ENCODE measurements around the gene TUBGCP2.

The TUBGCP2 gene

DNA sequence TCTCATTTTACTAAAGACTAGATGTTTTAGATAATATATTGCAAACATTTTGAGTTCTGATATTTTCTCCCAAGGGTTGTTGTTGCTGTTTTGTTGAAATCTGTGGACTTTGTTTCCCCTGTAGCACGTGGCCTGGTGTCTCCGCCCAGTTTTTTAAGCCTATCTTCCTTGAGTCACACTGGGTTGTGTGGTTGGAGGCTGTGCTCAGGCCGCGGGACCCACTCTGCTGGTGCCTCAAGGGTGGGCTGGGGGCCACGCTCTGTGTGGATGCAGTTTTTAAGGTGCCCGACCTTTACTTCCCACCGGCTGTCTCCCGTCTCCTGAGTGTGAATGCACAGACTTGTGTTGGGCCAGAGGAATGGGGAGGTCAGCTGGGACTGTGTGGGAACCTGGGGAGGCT lies 34.3 kb upstream of the TUBGCP2 start:
- no peak for DNase-seq

DNA sequence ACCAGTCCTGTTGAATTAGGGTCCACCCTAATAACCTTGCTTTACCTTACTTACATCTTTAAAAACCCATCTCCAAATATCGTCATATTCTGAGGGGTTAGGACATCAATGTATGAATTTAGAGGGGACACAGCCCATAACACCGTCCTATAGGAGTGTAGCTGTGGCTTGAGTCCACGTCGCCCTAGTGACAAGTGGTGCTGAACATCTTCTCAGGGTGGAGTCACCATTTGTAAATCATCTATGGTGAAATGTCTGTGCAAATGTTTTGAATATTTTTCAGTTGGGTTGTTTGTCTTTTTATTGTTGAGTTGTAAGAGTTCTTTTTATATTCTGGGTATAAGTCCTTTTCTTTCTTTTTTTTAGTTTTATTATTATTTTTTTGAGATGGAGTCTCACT lies 33.3 kb upstream of the TUBGCP2 start:
- no peak for DNase-seq

DNA sequence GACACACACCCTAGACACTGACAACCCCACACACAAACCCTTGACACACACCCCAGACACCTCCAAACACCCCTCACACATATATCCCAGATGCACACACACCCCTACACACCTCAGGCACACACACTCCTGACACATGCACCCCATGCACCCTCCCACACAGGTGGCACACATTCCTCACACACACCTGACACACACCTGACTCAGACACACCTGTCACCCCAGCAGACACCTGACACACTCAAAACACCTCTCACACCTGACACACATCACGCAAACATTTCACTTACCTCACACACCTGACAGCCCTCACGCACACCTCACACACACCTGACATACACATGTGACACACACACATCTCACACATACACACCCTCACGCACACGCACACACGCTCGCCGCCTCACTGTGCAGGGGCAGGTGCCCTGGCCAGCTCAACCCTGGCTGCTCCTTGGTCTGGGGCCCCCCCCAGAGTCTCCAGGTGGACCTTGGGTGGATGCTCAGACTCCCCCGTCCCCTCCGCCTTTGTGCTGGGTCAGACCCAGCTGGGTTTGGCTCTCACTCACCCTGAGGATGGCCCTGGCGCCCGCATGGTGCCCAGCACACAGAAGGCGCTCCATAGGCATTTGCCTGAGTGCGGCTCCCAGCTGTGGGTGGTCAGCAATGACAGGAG lies 31.2 kb upstream of the TUBGCP2 start:
- no peak for DNase-seq

DNA sequence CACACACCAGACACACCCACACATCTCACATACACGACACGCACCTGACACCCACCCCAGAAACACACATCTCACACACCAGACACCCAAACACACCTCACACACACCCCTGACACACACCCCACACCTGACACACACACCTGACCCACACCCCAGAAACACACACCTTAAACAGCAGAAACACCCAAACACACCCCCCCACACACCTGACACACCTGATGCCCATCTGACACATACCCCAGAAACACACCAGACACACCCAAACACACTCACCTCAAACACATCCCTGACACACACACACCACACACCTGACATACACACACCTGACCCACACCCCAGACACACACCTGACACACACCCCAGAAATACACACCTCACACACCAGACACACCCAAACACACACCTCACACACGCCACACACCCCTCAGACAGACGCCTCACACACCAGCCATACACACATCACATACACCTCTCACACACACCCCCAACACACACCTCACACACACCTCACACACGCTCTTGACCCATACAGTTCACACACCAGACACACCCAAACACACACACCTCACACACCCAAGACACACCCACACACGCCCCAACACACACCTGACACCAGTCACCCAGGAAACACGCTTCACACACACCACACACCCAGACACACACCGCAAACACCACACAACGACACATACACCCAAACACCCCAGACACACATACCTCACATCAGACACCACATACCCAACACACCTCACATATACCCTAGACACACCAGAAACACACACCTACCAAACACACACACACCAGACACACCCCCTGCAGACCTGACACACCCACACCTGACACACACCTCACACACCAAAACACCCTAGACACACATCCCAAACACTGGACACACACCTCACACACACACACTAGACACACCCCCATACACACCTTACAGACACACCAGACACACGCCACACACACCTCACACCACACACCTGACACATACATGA lies 29.7 kb upstream of the TUBGCP2 start:
- DNase-seq, result no peak

DNA sequence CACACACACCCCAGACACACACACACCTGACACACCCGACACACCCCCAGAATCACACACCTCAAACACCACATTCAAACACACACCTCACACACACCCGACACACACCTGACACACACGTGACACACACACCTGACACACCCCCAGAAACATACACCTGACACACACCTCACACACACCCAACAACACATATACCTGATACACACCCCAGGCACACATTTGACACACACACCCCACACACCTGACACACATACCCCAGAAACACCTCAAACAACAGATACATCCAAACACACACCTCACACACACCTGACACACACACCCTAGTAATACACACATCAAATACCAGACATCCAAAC lies 28.7 kb upstream of the TUBGCP2 start:
- DNase-seq, result no peak

DNA sequence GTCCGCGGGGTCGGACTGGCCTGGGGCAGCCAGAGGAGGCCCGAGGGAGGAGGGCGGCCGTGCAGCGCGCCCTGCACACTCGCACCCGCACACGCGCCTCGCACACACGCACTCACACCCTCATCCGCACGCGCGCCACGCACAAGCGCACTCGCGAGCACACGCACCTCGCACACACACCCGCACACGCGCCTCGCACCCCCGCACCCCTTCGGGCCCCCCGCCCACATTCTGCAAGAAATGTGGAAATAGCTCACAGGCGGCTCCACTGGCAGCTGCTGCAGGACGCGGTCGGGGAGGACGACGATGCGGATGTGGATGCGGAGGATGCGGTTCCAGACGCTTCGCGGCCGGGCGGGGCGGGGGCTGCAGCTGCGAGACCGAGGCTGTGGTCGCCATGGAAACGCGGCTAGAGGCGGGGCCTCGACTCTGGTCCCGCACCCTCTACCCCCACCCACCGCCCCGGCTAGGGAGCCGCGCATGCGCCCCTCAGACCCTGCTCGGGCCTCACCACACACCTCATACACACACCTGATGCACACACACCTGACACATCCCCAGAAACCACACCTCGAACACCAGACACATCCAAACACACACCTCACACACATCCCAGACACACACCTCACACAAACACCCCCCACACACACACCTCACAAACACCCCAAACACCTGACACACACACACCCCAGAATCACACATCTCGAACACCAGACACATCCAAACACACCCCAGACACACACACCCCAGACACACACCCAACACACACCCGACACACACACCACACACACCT lies 28.1 kb upstream of the TUBGCP2 start, which contains the start of gene CALY:
CALY (minus strand) TSS at position 320 of the 793 bp plus-strand sequence. CDS start 7,907 bp downstream, outside the sequence.
- peak; percentile 35 to 37 for DNase-seq

DNA sequence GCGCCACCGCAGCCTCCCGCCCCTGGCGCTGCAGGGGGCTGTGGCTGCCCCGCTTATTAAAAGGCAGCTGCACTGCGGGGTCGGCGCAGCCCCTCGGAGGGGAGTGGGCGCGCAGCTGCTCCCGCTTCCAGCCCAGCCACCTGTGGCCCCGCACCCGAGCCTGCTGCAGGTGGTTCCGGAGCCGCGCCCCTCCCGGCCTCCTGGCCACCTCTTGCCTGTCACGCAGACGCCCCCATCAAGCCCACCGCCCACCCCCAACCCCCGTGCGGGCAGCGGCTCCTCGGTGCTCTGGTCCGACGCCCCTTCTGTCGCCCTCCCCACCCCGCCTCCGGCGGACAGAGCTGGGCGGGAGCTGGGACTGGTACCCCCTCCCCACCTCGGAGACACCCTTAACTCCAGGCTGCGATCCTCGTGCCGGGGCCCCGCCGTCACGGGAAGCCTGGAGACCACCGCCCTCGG lies 27.5 kb upstream of the TUBGCP2 start:
- no peak for DNase-seq

DNA sequence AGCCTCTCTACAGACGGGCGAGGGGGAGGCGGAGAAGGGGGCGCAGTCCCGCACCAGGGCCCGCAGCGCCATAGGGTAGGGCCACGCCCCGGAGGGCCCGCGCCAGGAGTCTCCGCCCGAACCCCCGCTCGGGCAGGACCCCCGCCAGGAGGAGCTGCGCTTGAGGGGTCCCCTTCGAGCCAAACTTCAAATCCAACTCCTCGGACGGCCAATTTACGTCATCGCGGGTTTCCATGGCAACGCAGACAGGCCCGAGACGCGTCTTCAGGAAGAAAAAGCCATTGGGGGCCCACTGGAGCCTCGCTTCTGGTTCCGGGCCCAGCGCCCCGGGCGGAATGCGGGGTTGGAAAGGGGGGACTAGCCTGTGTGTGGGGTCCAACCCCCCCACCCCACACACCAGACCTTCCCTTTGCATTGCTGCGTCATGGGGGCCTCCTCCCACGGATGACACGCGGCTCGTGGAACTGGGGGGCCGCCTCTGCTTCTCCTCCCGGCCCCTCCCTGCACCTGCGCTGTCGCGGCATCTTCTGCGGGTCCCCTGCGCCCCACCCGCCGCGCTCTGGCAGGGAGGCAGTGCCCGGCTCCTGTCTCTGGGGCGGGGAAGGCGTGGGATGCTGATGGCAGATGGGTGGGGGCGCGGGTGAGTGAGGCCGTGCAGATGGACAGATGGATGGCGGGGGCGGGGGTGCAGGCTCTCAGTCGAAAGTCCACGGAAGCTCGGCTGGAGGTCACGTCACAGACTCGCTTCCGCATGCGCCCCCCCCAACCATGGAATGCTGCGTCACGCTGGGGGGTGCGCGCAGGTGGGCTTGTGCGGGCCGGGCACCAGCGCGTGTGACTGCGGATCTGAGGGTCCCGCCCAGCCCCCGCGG lies 26.8 kb upstream of the TUBGCP2 start:
- no peak for DNase-seq

DNA sequence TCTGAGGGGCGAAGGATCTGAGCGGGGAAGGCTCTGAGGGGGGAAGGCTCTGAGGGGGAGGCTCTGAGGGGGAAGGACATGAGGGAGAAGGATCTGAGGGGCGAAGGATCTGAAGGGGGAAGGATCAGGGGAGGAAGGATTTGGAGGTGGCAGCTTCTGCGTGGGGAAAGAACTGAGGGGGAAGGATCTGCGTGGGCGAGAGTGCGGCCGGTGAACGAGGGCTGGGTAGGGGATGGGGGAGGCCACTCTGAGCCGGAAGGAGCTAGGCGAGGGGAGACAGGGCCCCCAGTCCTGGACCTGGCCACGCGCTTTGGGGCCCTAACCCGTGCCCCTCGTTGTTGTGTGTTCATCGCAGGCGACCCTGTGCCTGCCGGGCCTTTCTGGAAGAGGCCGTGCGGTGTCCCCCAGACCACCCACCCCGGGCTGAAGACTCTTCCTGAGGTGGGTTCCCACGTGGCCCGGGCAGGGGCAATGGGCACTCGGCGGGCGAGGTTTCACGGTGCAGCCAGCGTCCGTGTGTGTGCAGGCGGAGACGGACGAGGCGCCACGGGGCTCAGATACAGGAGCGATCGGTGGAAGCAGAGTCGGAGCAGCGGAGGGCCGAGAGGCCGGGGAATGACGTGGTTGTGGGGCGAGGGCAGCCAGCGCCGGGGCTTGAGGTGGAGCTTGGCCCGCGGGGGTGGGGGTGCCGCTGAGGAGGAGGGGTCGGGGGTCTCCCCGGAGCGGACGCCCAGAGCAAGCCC lies 26.0 kb upstream of the TUBGCP2 start:
- DNase-seq, result no peak

DNA sequence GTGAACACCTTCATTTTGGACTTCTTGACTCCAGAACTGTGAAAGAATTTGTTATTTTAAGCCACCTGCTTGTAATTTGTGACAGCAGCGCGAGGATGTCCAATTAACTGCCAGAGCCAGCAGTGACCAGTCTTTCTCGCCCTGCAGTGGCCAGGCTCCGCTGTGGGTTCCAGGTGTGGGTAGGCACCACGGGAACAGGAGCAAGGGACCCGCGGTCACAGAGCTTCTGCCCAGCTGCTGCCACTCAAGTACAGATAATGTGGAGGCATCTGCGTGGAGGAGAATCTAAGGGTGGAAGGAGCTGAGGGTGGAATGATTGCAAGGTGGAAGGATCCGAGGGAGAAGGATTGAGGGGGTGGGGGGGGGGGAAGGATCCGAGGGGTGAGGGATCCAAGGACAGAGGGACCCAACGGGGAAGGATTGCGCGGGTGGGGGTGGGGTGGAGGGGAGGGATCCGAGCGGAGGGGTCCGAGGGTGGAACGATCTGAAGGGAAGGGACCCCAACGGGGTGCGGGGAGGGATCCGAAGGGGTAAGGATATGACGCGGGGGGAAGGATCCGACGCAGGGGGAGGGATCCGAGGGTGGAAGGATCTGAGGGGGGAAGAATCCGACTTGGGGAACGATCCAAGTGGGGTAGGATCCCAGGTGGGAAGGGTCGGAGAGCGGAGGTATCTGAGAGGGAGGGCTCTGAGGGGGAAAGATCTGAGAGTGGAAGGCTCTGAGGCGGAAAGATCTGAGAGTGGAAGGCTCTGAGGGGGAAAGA lies 24.4 kb upstream of the TUBGCP2 start:
- no peak for DNase-seq

DNA sequence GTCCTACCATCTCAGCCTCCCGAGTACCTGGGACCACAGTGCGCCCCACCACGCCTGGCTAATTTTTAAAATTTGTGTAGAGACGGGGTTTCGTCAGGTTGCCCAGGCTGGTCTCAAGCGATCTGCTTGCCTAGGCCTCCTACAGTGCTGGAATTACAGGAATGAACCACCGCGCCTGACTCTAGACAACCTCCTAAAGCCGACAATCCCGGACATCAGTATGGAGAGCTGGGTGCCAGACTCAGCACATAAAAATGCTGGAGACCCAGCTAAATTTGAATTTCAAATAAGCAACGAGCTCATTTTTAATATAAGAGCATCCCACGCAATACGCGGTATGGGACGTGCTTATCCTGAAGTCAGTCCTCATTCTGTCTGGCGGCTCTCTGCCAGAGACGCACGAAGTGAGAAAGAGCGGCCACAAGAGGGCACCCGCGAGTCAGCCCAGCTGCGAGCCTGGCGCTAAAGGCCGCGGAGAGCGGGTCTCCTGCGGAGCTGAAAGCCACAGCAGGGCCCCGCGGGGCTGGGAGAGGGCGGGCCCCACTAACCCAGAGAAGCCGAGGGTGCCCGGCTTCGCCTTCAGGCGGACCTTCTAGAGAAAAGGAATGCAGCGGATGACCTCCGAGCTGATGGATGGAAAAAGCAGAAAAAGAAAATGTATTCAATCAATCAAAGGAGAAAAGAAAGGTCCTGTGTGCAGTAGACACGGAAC lies 21.0 kb upstream of the TUBGCP2 start:
- peak; percentile 81 to 89 for DNase-seq

DNA sequence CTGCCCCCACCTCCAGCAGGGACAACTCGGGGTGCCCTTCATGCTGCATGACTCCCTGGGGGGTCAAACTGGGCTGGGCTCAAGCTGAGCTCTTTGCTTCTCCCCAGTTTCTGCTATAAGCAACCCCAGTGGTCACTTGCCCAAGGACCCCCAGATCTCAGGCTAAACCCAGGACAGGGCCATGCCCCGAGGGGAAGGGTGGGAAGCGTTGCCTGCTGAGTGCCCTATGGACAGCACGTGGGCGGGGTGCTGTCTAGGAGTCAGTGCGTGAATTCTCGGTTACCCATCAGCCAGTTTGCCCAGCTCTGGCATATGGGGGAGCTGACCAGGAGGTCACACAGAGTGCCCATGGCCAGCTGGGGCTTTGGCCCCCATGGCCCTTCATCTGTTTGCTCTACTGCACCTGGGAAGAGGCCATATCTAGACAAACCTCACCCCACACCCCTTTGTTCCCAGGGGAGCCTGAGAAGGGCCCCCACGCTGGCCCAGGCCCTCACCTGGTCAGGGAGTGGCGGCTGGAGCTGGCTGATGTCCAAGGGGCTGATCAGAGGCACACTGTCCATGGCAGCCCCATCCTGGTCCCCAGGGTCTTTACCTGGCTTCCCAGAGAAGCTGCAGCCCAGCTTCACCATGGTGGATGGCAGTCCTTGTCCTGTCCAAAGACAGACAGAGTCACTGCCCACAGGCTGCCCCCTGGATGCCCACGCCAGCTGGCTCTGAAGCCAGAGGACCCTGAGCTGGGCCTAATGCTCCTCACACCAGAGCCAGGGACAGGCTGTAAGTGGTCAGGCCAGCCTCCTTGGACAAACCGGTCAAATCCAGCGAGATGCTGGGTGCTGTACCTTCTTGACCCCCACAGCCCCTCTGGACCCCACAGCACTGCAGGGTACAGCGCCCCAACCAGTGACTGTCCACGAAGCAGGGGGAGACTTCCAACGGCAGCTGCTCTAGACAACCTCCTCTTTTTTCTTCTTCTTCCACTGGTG lies 20.0 kb upstream of the TUBGCP2 start:
- DNase-seq, result no peak

DNA sequence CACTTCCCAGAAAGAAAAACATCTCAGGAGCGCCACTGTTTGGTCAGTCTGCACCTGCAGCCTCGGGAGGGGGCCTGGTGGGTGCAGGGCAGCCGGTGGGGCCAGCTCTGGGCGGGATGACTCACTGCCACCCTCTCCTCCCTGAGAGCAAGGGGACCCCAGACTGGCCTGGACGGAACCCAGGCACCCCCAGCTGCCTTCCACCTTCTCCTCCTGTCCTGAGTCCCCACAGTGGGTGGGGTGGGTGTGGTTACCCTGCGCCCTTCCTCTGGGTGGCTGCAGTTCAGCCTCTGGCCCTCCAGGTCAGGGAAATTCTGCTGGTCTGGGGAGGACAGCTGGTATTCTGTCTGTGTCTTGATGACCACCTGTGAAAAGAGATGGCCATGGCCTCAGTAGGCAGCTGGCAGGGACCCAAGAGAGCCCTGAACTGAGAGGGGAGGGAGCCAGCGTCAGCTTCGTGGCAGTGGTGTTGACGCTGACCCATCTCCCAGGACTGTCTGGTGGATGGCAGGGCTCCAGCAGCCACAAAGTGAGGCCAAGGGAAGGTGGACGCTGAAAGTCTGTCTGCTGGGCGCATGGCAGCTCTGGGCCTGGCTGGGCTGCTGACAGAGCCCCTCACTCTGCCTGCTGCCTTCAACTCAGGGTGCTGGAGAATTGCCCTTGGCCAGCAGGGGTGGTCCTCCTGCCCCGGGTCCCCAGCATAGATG lies 19.1 kb upstream of the TUBGCP2 start:
- peak; percentile 78 to 86 for DNase-seq

DNA sequence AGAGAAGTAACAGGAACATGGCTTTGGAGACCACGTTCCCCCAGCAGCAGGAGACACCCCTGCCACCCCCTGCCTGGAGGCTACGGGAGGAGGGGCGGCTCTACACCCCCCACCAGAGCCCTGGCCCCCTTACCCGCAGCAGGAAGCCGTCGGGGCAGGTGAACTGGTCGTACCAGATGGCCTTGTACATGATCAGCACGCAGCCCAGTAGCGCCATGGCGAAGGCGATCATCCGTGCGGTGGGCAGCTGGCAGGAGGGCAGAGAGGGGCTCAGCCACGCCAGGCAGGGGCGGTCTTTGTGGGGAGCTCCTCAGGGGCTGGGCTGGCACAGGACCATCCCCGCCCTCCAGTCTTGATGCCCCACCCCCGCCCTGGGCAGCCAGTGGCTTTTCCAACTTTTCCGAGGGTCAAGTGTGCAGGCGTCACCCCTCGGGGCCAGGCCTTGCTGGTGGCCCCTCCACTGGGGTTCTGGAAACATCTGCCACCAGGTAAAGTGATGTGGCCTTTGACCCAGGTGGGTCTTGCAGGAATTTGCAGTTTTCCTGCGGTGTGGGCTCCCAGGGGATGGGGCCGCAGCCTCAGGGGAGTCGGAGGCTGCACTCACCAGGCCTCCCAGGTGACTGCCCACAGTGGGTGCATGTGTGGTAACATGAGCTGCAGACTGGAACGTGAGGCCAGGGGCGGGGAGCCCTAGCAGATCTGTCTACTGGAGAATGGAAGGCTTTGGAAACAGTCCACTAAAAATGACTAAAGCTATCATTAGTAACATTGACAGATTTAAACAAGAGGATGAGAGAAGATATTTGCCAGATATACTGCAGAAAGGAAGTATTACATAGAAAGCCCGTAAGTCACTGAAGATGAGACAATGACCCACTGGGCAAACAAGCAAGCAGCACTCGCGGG lies 18.3 kb upstream of the TUBGCP2 start:
- DNase-seq, result peak; percentile 60 to 75

DNA sequence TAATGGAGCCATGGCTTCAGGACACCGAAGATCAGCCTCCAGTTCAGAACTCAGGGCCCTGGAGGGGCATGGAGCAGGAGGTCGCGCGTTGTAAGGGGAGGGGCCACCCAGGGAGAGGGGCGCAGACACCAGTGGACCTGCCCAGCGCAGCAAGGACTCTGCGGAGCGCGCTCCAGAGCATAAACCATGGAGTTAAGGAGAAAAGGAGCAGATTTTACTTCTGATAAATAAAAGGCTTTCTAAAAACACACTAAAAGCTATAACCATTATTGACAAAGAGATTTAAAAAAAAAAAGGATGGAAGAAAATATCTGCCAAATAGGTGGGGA lies 17.5 kb upstream of the TUBGCP2 start:
- DNase-seq, result no peak

DNA sequence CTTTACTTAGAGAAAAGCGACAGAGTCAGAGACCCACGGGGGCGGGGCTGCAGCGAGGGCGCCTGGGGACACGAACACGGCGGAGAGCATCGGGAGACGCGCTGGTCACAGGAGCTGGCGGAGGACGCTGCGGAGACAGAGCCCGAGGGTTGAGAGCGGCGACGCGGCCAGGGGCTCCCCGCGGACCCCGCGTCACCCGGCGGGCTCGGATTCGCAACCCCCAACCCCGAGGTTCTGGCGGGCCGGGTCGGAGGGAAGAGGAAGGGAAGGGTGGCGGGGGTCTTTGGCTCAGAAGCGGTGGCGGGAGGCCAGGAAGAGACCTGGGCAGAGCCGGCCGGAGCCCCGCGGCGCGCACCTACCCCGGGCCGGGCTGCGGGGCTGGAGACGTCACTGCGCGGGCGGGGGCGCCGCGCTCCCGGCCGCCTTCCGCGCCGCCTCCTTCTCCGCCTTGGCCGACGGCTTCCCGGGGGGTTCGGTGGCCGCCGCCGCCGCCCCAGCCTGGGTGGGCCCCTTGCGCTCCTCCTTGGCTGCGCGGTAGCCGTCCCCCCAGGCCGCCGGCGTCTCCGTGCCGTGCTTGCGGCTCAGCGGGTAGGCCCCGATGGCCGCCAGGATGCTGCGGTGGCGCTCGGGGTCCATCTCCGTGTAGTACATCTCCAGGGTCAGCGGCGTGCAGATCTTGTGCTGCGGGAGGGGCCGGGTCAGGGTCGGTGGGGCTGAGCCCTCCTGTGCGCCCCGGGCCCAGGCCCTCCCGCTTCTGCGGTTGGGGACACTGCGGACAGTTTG lies 17.0 kb upstream of the TUBGCP2 start:
- DNase-seq, result no peak
